COR-L47 (cell line): ENCODE measurements around the gene IFITM2.
"Not testable (repeated sequence)": the region's sequence is repeated elsewhere in the genome, so short reads cannot be mapped to it uniquely, and the experiment has no call there.

Source experiments
- DNase-seq: peaks from one replicate; lab custom pipeline; 2025; lab: John Stamatoyannopoulos, UW

IFITM2 gene

GRCh38 chr11:281486-282161 lies 26.0 kb upstream of the IFITM2 start:
- DNase-seq: no peak

DNA sequence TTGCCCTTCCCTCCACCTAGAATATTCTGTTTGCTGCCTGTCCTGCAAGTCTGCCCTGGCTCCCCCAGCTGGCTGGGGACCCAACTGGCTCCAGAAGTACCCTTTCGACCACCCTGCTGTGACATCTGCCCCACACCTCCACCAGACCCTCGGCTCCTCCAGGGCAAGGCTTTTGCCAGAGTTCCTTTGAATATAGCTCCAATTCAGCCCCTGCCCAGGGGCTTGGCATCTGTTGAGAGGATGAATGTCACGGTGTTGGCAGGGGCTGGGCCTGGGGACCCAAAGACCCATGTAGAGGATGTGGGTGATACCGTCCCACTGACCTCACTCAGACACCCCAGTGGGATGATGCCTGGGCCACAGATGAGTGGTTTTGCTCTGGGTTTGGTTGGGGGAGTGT lies 25.4 kb upstream of the IFITM2 start:
- no peak for DNase-seq

- no peak for DNase-seq
These were observed 24.8 kb upstream of the IFITM2 start for GRCh38 chr11:282630-283360.

DNA sequence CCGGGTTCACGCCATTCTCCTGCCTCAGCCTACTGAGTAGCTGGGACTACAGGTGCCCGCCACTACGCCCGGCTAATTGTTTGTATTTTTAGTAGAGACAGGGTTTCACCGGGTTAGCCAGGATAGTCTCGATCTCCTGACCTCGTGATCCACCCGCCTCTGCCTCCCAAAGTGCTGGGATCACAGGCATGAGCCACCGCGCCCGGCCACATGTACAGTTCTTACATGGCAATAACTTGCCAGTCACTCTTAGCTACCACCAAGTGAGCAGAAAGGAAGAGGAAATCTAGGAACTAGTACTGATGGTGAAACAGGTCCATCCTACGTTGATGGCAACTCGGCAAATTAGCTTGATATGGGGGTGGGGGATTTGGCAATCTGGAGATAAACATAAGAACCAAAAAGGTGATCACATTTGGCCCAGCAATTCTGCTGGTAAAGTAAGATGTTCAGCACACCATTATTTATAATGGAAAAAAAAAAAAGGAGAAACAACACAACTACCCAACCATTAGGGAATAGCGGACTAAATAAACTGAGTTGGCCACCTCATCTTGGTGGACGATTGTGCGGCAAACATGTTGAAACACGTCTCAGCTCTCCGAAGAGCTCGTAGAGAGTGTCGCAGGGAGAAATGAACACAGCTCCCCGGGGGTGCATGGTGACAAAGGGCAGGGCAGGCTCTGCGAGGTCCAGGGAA lies 24.1 kb upstream of the IFITM2 start:
- DNase-seq: no peak

DNA sequence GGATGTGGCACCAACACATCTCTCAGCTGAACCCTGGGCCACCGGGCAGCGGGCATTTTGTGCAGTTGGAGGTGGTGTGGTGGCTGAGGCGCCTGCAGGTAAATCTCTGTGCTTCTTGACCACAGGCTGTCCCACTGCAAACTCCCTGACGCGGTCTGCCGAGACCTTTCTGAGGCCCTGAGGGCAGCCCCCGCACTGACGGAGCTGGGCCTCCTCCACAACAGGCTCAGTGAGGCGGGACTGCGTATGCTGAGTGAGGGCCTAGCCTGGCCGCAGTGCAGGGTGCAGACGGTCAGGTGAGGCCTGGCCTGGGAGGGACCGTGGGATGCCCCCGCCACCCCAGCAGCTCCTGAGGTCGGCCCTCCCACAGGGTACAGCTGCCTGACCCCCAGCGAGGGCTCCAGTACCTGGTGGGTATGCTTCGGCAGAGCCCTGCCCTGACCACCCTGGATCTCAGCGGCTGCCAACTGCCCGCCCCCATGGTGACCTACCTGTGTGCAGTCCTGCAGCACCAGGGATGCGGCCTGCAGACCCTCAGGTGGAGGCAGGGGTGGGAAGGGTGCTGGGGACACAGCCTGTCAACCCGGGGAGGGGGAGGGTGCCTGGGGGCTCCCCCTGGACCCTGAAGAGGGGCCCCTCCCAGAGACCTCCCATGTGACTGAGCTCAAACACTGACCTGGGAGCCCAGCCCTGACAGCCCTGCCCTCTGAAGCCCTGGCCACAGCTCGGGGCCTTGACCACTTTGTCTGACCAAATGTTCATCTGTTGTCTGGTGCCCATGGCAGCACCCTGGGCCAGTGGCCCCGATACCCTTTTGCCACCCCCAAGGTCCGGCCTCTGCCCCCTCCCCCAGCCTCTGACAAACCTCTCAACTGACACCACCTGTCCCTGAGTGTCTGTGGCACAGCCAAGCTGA lies 23.3 kb upstream of the IFITM2 start:
- DNase-seq: no peak

DNA sequence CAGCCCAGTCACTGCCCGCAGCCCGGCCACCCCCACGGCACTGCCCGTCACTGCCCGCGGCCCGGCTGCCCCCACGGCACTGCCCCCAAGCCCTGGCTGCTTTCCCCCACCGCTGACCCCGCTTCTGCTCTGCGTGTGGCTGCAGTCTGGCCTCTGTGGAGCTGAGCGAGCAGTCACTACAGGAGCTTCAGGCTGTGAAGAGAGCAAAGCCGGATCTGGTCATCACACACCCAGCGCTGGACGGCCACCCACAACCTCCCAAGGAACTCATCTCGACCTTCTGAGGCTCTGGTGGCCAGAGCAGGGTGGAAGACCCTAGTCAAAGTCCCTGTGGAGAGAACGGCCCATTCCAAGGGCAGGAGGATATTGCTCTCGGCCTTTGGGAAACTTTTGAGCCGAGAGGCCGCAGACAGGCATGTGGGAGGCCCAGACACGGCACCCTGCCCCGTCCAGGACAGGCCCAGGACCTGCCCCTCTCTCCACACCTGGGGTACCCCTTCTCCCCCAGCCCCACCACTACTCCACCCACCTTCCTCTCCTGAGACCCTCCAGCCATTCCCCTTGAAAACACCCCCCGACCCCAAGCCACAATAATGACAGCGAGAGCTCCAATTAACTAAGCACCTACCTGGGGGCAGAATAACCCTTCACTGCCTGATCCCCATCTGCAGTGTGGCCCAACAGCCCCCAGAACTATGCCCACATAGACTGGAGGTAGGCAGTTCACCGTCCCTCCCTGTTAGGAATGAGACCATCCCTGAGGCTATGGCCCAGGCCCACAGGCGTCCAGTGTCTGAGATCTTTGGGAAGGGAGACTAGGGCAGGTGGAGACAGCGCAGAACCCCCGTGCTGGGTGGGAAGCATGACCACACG lies 22.4 kb upstream of the IFITM2 start:
- no peak for DNase-seq

DNA sequence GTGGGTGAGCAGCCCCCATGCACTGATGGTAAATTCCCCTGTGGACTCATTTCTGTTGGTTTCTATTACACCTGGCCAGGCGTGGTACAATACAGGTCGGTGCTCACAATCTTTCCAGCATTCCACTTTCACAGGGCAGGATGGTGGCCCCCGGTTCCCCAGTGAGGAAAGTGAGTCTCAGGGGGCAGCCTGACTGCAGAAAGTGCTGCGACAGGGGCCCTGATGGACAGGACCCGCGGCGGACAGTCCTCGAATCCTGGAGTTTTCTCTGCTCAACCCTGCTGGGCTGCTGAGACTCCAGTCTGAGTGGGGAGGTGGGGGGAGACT lies 21.8 kb upstream of the IFITM2 start:
- no peak for DNase-seq

- DNase-seq: not testable (repeated sequence)
These were observed 20.4 kb upstream of the IFITM2 start for GRCh38 chr11:286977-287820.

DNA sequence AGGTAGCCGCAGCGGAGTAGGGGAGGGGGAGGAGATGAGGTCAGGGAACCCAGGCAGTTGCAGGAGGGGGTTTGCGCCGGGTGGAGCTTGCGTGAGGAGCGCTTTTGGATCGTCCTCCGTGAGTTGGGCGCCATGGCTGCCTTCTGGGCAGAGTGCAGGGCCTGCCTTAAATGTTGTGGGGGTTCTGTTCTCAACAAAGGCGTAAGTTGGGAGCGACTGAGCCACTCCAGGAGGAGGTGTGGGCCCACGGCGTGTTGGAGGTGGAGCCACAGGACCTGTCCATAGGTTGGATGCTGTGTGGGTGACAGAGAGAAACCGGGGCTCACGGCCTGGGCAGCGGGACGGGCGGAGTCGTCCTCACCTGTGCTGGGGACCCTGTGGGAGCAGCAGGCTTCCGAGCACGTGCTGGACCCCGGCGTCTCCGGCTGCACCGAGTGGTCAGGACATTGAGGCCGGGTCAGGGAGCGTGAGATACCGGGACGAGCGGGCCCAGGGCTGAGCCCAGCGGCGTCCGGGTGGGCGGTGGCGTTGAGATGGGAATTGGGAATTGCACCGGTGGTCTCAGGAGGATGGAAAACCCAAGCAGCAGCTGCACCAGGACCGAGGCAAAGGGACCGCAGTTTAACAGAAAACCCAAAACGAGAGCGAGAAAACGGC lies 19.7 kb upstream of the IFITM2 start:
- DNase-seq: no peak

DNA sequence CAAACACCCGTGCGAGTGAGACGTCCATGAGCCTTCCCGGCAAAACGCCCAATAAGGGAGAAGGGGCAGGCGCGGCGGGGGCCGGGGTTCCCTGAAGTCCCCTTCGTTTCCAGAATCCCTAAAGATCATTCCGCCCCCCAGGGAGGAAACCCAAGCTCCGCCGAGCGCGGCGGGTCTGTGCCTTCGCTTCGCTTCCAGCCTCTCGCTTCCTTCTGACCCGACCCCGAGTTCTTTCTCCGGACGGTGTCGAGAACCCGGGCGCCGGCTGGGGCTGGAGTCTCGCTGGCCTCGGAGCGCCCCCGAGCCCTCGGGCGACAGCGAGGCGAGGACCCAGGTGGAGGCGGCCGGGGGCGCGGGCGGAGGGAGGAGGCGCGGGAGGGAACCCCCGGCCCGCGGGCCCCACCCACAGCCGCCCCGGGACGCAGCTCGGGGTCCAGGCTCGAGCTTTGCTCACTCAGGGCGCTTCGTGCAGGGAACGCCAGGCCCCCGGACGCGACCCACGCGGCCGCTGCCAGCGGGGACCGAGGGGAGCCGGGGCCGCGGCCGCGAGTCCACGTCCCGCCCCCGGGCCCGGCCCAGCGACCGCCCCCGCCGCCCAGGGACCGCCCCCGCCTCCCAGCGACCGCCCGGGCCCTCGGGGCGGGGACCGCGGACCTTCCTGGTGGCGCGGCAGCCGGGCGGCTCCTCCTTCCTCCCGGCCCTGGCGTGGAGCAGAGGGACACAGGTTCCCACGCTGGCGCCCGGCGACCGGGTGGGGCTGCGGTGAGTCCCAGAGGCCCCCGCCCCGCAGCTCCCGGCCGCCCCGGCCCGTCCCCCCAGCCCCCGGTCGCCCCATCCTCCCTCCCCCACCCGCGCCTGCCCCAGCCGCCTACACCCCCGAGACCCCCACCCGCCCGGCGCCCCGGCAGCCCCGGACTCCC lies 18.9 kb upstream of the IFITM2 start, which contains the start of gene PGGHG:
TSS of gene PGGHG (plus strand) at position 649 of the 920 bp plus-strand sequence. CDS start 691 bp downstream, outside the sequence.
- no peak for DNase-seq

- DNase-seq: no peak
These were observed 18.3 kb upstream of the IFITM2 start for GRCh38 chr11:289398-289711.

- no peak for DNase-seq
These were observed 17.6 kb upstream of the IFITM2 start for GRCh38 chr11:289712-290620.

- DNase-seq: no peak
These were observed 16.9 kb upstream of the IFITM2 start for GRCh38 chr11:290621-291231.

DNA sequence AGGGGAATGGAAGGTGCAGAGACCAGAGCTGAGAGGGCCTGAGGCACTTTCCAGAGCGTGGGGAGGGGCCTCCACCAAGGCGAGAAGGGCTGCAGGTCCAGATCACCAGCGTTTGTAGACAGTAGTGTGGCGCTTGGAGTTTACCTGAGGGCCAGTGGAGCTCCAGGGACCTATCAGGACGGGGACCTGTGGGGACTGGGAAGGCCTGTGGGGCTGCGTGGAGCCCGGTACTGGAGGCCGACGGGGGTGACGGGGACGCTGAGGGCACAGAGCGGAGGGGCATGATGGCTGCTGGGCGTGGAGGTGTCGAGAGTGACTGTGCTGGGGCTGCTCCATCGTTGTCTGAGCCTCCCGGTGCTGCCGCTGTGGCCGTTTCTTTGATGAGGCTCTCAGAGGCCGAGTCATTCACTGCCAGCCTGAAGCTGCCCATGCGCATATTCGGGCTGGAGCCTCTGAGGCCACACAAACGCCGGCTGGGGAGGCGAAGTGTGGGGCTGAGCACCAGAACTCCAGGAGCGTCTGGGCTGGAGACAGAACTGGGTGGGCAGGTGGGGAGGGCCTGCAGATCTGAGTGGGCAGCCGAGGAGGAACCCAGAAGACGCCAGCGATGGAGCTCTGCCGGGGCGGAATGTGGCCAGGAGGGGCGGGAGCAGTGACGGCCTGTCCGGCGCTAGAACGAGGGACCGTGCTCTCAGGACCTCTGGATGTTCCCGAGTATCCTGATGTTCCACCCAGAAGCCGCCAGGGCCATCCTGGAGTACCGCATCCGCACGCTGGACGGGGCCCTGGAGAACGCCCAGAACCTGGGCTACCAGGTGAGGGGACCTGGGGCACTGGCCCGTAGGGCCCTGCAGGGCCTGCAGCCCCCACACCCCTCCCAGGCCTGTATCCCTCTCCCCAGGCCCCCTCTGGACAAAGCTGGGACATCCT lies 16.1 kb upstream of the IFITM2 start:
- DNase-seq: no peak

DNA sequence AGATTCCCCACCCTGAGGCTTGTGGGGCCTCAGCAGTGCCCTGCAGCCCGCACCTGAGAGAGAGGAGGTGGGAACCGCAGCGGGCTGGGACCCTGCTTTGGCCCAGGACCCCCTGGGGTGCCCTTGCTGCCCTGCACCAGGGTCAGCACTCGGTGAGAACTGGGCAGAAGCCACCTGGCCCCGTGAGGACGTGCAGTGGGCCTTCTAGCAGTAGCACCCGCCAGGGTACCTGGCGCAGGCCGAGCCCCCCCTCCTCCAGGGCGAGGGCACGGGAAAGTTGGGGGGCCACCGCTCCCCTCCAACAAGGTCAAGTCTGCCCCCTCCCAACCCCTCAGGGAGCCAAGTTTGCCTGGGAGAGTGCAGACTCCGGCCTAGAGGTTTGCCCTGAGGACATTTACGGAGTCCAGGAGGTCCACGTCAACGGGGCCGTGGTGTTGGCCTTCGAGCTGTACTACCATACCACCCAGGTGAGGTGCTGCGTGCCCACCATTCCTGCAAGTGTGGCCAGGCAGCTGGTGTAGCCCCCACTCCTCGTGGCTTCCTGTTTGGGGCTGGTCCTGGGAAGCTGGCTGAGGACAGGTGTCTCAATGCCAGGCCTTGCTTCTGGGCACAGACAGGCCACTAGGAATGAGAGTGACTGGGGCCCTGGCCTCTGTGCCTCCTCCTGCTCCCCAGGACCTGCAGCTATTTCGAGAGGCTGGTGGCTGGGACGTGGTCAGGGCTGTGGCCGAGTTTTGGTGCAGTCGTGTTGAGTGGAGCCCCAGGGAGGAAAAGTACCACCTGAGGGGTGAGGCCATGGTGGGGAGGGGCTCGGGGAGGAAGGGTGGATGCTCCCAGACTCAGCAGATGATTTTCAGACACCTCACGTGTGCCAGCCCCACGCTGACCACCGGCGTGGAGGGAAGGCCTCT lies 15.2 kb upstream of the IFITM2 start:
- DNase-seq: no peak
